ENCODE data around the gene MSRB3. TPM values are rescaled to one million over a fixed set of nuclear protein-coding genes. Genes with fewer than 3 reads are reported as not detected.

The MSRB3 gene
- total RNA-seq, 4 donors from 2014 or later: 2.7 to 54.6 (median 11.1) TPM

- Histone ChIP-seq H3K4me3 (peak overlapping the region in 1 of 4 donors; percentile 4), H3K4me1 (peaks cover 0 to 16% (median 0%) of the 10 kb centered on the region in 3 donors), H3K27me3 (peaks cover 0 to 6% (median 0%) of the 10 kb centered on the region in 4 donors), H3K36me3 (no peaks in the 10 kb centered on the region), H3K27ac (no peak overlapping the region), H3K9me3 (no peaks in the 10 kb centered on the region)
- 51 to 58% methylated on average over 9 to 17 of the region's 17 CpGs for WGBS, 2 donors
- no peak for TF ChIP-seq CTCF (IDR thresholded peaks at IDR 0.05)
- TF ChIP-seq POLR2A (IDR thresholded peaks at IDR 0.05): no peak
- DNase-seq: no peak
- intact Hi-C loops (cut with DNase I): no loop called here
Measured at GRCh38 chr12:65510584-65511050, 232.1 kb downstream of the MSRB3 start.

- TF ChIP-seq CTCF (IDR thresholded peaks at IDR 0.05) (no peak), POLR2A (IDR thresholded peaks at IDR 0.05) (no peak)
- Histone ChIP-seq H3K4me1 (peaks cover 0 to 16% (median 0%) of the 10 kb centered on the region in 3 donors), H3K36me3 (no peaks in the 10 kb centered on the region), H3K4me3 (no peak overlapping the region), H3K9me3 (no peaks in the 10 kb centered on the region), H3K27me3 (no peaks in the 10 kb centered on the region), H3K27ac (no peak overlapping the region)
- DNase-seq: no peak
- 63 to 69% methylated on average over 5 to 6 of the region's 11 CpGs for WGBS, 2 donors
- intact Hi-C loops (cut with DNase I): no loop called here
Measured at GRCh38 chr12:65511134-65511834, 232.8 kb downstream of the MSRB3 start.

- no peak for DNase-seq
- no peaks in the 10 kb centered on the region for H3K27me3 ChIP-seq
- H3K36me3 ChIP-seq: no peaks in the 10 kb centered on the region
- H3K9me3 ChIP-seq: no peaks in the 10 kb centered on the region
- 52 to 82% methylated on average over 3 of the region's 3 CpGs for WGBS, 2 donors
- H3K4me3 ChIP-seq: no peak overlapping the region
- no peak for TF ChIP-seq CTCF (IDR thresholded peaks at IDR 0.05)
- no peak for TF ChIP-seq POLR2A (IDR thresholded peaks at IDR 0.05)
- H3K27ac ChIP-seq: no peak overlapping the region
- intact Hi-C loops (cut with DNase I): no loop called here
- H3K4me1 ChIP-seq: peaks cover 0 to 16% (median 0%) of the 10 kb centered on the region in 3 donors
Measured at GRCh38 chr12:65511912-65512311, 233.4 kb downstream of the MSRB3 start.

Other genes with a start within 250 kb of the MSRB3 start
- gene WIF1, start 157.4 kb upstream of the MSRB3 start, total RNA-seq: 1 to 10 TPM in 1 of 4 donors, not detected in 3; 6.1 TPM
- 10 to 100 TPM; 16.1 to 46.6 (median 30.0) TPM for gene LEMD3, start 109.1 kb upstream of the MSRB3 start, total RNA-seq

Data from esophagus squamous epithelium (tissue), 5 donors.